Stomach (tissue), 4 donors: Measurements from ENCODE around the gene UAP1L1.

Experiments used
- POLR2A ChIP-seq, 4 donors: fragments of 450-650 bp; IDR thresholded peaks; one replicate each; pipeline ENCODE4 v1.6.1; 2016; ENCODE audit warnings: antibody characterized with exemption in 4 of 4, control low read depth in 2 of 4, mild to moderate bottlenecking in 1 of 4, moderate library complexity in 1 of 4
- TF ChIP-seq, protein P1 (sequence below), 7 experiments: fragments of 450-650 bp in 4 of 7; fragments of 200-600 bp in 3 of 7; sonication (generic) in 3 of 7; IDR thresholded peaks; one replicate each; pipeline ENCODE4 v1.5.1; 2016 to 2019; ENCODE audit warnings: antibody characterized with exemption in 7 of 7, control low read depth in 2 of 7, mild to moderate bottlenecking in 1 of 7

DNA sequence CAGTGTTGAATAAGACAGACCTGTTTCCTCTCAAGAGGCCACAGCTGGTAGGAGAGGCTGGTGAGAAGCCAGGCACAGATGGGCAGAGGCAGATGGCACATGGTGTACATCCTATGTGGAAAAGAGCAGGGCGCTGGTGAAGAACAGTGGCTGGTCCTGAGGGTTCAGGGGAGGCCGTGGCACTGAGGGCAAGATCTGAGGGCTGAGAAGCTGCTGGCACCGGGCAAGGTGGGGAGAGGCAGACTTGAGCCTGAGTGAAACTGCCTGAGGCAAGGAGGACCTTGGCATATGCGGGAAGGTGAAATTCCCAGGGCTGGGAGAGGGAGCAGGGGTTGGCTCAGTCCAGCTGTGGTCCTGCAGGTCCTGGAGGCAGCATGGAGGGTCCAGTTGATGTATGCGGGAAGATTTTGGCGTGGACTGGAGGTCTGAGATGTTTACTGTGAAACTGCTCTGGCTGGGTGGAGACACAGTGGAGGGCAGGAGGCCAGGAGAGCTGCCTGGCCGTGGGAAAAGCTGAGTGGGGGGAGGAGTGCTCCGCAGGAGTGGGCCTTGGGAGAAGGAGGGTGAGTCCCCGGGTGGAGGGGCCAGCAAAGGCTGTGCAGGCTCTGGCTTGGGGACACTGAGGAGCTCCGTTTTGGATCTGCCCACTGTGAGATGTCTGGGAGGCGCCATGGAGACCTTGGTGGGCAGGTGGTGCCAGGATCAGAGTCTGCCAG is 12.1 kb downstream of the UAP1L1 start:
- TF ChIP-seq, protein P1, sequence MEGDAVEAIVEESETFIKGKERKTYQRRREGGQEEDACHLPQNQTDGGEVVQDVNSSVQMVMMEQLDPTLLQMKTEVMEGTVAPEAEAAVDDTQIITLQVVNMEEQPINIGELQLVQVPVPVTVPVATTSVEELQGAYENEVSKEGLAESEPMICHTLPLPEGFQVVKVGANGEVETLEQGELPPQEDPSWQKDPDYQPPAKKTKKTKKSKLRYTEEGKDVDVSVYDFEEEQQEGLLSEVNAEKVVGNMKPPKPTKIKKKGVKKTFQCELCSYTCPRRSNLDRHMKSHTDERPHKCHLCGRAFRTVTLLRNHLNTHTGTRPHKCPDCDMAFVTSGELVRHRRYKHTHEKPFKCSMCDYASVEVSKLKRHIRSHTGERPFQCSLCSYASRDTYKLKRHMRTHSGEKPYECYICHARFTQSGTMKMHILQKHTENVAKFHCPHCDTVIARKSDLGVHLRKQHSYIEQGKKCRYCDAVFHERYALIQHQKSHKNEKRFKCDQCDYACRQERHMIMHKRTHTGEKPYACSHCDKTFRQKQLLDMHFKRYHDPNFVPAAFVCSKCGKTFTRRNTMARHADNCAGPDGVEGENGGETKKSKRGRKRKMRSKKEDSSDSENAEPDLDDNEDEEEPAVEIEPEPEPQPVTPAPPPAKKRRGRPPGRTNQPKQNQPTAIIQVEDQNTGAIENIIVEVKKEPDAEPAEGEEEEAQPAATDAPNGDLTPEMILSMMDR (IDR thresholded peaks at IDR 0.05) = no peak
- no peak for TF ChIP-seq POLR2A (IDR thresholded peaks at IDR 0.05)
